Measurements from ENCODE around the gene RAB42. TPM values are rescaled to one million over a fixed set of nuclear protein-coding genes. Genes with fewer than 3 reads are reported as not detected.

Gene RAB42
- total and polyA plus RNA-seq, 10 of the 15 experiments (the other 5 are each of a cell fraction or from before 2014, with no cell fraction given): 0.16 to 4.5 (median 0.49) TPM

GRCh38 chr1:28581531-28582247 is 10.4 kb upstream of the RAB42 start (continued):
- TF ChIP-seq IRF3 (IDR thresholded peaks at IDR 0.05) (no peak), EED (IDR thresholded peaks at IDR 0.05; ENCODE audit: low read depth) (peak; percentile 63; the same call in 1 of the 2 replicates), GATAD2B (conservative IDR thresholded peaks at IDR 0.05; ENCODE audit: low read depth) (peak; percentile 76), CREM (IDR thresholded peaks at IDR 0.05; ENCODE audit: low read depth) (peak; percentile 91), POLR2A (IDR thresholded peaks at IDR 0.05; ENCODE audit: low read depth, low read length) (peak; percentile 100), IKZF1 (conservative IDR thresholded peaks at IDR 0.05) (peak; percentile 94), ATF7 (IDR thresholded peaks at IDR 0.05; ENCODE audit: low read depth) (0 out of 2 replicates have a peak, but pooled peaks have one; percentile 4), NFYB (IDR thresholded peaks at IDR 0.05; ENCODE audit: insufficient read depth, low read depth, low read length) (no peak), TCF7 (IDR thresholded peaks at IDR 0.05; ENCODE audit: borderline replicate concordance) (peak; percentile 68; the same call in 1 of the 2 replicates), SKIL (IDR thresholded peaks at IDR 0.05; ENCODE audit: low read depth, poor library complexity, severe bottlenecking) (no peak), NBN (IDR thresholded peaks at IDR 0.05) (peak; percentile 92), DPF2 (IDR thresholded peaks at IDR 0.05) (peak; percentile 73; the same call in 1 of the 2 replicates), BMI1 (IDR thresholded peaks at IDR 0.05; ENCODE audit: borderline replicate concordance) (no peak), RELA (IDR thresholded peaks at IDR 0.05; ENCODE audit: borderline replicate concordance, partially characterized antibody) (peak; percentile 73), MYC (IDR thresholded peaks at IDR 0.05; ENCODE audit: insufficient read depth, insufficient read length, insufficient replicate concordance, low read length, severe bottlenecking) (peak; percentile 80), LARP7 (IDR thresholded peaks at IDR 0.05) (peak; percentile 97), SIN3A (IDR thresholded peaks at IDR 0.05; ENCODE audit: low read depth, low read length) (peak; percentile 65; the same call in 1 of the 2 replicates), RAD51 (IDR thresholded peaks at IDR 0.05) (no peak), SUZ12 (IDR thresholded peaks at IDR 0.05; ENCODE audit: unreplicated experiment) (no peak), CBFB (IDR thresholded peaks at IDR 0.05; ENCODE audit: low read depth) (peak; percentile 99), IRF4 (IDR thresholded peaks at IDR 0.05; ENCODE audit: low read depth, low read length) (peak; percentile 22; the same call in 1 of the 2 replicates), NFIC (IDR thresholded peaks at IDR 0.05; ENCODE audit: low read depth, low read length) (no peak), CBX5 (IDR thresholded peaks at IDR 0.05; ENCODE audit: low read depth) (no peak), ZBTB11 (CRISPR knock-in tag; IDR thresholded peaks at IDR 0.05) (no peak), JUND (IDR thresholded peaks at IDR 0.05; ENCODE audit: low read depth, low read length) (no peak; the same call in 1 of the 2 replicates), SREBF1 (IDR thresholded peaks at IDR 0.05; ENCODE audit: low read length) (peak; percentile 73), BHLHE40 (IDR thresholded peaks at IDR 0.05; ENCODE audit: borderline replicate concordance in 1 of 2, low read depth in 2 of 2, low read length in 1 of 2) (peak; percentile 61 to 79)

Measured in GM12878 (cell line).